NCI-H146 treated with DMSO at 0.1 percent for 48 hours (cell line): ENCODE measurements around the gene DTL.
A peak's percentile ranks its signal among the peaks of the same experiment; 100 is the strongest.
"Not testable (repeated sequence)": the region's sequence is repeated elsewhere in the genome, so short reads cannot be mapped to it uniquely, and the experiment has no call there.

Source experiments
- DNase-seq: peaks from one replicate; lab custom pipeline; 2025; ENCODE audit not compliant: unreplicated experiment; lab: John Stamatoyannopoulos, UW

The DTL gene, protein sequence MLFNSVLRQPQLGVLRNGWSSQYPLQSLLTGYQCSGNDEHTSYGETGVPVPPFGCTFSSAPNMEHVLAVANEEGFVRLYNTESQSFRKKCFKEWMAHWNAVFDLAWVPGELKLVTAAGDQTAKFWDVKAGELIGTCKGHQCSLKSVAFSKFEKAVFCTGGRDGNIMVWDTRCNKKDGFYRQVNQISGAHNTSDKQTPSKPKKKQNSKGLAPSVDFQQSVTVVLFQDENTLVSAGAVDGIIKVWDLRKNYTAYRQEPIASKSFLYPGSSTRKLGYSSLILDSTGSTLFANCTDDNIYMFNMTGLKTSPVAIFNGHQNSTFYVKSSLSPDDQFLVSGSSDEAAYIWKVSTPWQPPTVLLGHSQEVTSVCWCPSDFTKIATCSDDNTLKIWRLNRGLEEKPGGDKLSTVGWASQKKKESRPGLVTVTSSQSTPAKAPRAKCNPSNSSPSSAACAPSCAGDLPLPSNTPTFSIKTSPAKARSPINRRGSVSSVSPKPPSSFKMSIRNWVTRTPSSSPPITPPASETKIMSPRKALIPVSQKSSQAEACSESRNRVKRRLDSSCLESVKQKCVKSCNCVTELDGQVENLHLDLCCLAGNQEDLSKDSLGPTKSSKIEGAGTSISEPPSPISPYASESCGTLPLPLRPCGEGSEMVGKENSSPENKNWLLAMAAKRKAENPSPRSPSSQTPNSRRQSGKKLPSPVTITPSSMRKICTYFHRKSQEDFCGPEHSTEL

GRCh38 chr1:212035123-212035834 lies at the start of gene DTL, which contains the start of gene INTS7:
DTL (plus strand) TSS chr1:212035748; CDS start chr1:212035891, 143 bp downstream.
INTS7 (minus strand) TSS chr1:212035557; CDS start chr1:212035437, 120 bp downstream.
- peak; percentile 99 for DNase-seq

- no peak for DNase-seq
Observed at GRCh38 chr1:211986628-211987254, 48.8 kb upstream of the DTL start.

- no peak for DNase-seq
Observed at GRCh38 chr1:211991695-211992094, 43.9 kb upstream of the DTL start.

GRCh38 chr1:211997426-211997825 lies 38.1 kb upstream of the DTL start:
- DNase-seq, result not testable (repeated sequence)

GRCh38 chr1:212002536-212002935 lies 33.0 kb upstream of the DTL start:
- no peak for DNase-seq

- peak; percentile 40 for DNase-seq
Observed at GRCh38 chr1:212004895-212005608, 30.5 kb upstream of the DTL start.

DNA sequence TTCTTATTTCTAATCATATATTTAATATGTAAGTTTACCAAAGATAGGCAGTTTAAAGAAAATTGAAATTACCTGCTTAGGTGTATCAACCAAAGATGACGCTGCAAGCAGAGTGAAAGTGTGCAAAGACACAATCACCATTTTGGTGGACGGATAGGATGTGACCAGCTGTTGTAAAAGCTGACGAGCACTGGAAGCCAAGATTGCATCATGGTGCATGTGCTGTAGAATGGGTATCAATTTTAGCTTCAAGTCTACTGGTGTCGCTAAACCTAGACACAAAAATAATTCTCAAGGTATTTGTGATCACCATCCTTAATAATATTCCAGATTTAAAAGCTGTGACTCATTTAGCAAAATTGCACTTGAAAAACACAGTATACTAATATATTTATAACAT lies 28.4 kb upstream of the DTL start:
- DNase-seq, result no peak

DNA sequence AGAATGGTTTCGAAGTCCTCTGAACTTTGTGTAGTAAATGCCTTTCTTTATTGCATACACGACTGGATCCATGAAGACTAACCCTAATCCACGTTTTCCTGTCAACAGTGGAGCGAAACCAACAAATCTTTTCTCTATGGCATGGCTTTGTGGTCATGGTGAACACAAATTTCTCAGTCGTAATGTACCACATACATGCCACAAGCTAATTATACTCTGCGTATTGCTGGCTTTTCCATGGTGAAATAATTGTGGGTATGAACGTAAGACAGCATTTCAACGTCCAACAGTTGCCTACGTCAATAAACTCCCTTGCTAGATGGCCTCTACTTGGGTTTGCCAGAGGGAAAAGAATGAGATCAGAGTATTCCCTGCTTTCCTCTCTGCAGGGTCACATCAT lies 27.7 kb upstream of the DTL start:
- DNase-seq, result no peak

- no peak for DNase-seq
Observed at GRCh38 chr1:212009561-212009960, 26.0 kb upstream of the DTL start.

- DNase-seq, result no peak
Observed at GRCh38 chr1:212010004-212010403, 25.5 kb upstream of the DTL start.

DNA sequence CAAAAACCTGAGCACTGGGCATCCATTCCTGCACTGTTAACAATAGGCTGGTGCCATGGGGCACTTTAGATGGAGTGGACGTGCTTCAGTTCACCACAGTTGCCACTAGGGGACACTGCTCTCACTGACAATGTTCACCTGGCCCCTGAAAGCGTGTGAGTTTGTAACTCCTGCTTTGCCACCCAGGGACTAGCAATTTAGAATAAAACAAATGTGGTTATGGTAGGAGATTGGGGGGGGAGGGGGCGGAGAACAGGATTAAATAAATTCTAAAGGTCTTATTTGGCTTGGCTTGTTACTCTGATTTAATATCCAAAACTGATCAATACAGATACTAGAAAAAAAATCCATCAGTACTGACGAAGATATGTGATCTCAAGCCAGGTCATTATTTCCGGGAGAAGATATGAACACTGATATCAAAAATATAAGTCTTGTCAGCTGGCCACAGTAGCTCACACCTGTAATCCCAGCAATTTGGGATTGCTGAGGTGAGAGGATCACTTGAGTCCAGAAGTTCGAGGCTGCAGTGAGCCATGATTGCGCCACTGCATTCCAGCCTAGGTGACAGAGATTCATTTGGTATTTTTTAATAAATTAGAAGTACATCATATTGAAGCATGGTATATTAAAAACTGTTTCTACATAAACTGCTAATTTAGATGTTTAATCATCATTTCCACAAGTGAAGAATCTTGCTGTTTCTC lies 23.4 kb upstream of the DTL start:
- DNase-seq, result peak; percentile 15

GRCh38 chr1:212013672-212014071 lies 21.9 kb upstream of the DTL start:
- DNase-seq, result no peak

- DNase-seq, result no peak
Observed at GRCh38 chr1:212020975-212021374, 14.6 kb upstream of the DTL start.

GRCh38 chr1:212021563-212021962 lies 14.0 kb upstream of the DTL start:
- DNase-seq, result no peak

GRCh38 chr1:212022908-212023307 lies 12.6 kb upstream of the DTL start:
- DNase-seq, result not testable (repeated sequence)

DNA sequence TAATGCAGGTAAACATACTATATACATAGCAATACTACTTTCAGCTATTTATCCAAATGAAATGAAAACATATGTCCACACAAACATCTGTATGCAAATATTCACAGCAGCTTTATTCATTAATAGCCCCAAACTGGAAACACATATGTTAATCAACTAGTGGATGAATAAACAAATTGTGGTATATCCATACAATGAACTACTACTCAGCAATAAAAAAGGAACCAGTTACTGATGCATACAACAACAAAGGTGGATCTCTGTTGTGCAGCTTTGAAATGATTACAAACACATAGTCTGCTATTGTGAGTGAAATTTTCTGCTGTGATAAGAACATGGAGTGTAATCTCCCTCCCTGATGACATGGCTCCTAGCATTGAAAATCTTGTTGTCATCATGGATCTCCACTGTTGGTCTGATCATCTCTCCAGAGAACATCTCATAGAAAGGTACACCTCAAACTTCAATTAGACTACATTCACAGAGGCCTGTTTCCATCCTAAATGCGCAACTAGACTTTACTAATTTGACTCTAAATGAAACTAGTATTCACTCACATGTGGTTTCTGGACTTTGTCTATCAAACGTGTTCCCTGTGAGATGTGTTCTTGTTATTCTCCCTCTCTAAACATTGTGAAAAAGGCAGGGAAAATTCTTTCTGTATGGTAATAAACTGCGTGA lies 10.9 kb upstream of the DTL start:
- no peak for DNase-seq

DNA sequence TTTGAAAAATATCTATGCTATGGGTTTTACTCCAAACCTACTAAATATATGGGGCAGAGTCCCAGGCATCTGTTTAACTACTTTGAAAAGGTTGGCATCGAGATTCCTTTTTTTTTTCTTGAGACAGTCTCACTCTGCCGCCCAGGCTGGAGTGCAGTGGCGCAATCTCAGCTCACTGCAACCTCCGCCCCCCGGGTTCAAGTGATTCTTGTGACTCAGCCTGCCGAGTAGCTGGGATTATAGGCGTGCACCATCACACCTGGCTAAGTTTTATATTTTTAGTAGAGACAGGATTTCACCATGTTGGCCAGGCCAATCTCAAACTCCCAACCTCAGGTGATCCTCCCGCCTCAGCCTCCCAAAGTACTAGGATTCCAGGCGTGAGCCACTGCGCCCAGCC lies 7.8 kb upstream of the DTL start:
- not testable (repeated sequence) for DNase-seq

DNA sequence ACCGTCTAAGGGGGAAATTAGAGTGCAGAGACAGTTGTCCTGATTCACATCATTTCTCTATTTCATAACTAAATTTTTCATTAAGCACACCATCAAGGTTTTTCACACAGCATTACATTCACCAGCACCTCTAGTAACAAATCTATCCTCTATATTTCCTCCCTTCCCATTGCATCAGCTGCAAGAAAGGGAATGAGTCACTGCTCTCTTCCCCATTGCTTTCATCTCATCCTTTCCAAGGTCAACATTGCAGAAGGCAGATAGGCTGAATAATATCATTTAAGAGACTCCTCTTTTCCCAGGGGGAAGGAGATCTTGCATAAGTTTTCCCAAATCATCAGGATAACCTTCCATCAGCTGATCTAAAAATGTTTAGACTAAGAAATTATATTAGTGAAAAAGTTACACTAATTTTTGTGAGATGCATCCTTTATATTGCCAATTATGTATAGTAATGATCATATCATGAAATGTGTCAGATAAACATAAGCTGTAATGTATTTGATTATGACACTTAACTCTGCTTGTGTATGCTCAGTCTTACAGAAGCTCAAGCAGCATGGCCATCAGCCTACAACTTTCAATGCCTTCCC lies 4.5 kb upstream of the DTL start:
- DNase-seq, result no peak
